CD14-positive monocyte (primary cell): ENCODE measurements around the gene SHISAL1. TPM values are rescaled to one million over a fixed set of nuclear protein-coding genes. Genes with fewer than 3 reads are reported as not detected.

Experiments
- DNase-seq, 3 donors: peaks; one replicate each; pipeline ENCODE4 v3.0.0-alpha.2; 2011 to 2022
- H2AFZ ChIP-seq: 2 replicates; pipeline ENCODE4 v1.6.0; 2012; ENCODE audit warnings: mild to moderate bottlenecking, low read depth, low read length, inconsistent platforms; ENCODE audit not compliant: insufficient read depth, poor library complexity, severe bottlenecking
- H3K27ac ChIP-seq, 2 donors: 1 replicate in 1 of 2; 2 replicates in 1 of 2; pipeline ENCODE4 v1.5.1; 2012 to 2013; ENCODE audit warnings: low read length in 2 of 2, control low read depth in 1 of 2, inconsistent platforms in 1 of 2, low read depth in 1 of 2, mild to moderate bottlenecking in 1 of 2
- H3K27me3 ChIP-seq, 2 donors: one replicate each; pipeline versions ENCODE4 v1.6.0 to v1.6.1; 2011 to 2013; ENCODE audit warnings: low read length in 2 of 2; ENCODE audit not compliant: control insufficient read depth in 2 of 2, insufficient read depth in 2 of 2
- H3K36me3 ChIP-seq, 2 donors: replicated peaks in 1 of 2; 1 replicate in 1 of 2; 2 replicates in 1 of 2; pipeline versions ENCODE4 v1.5.1 to v1.6.1; 2012 to 2013; ENCODE audit warnings: low read length in 2 of 2, control low read depth in 1 of 2, inconsistent platforms in 1 of 2, mild to moderate bottlenecking in 1 of 2; ENCODE audit not compliant: insufficient read depth in 2 of 2, control insufficient read depth in 1 of 2
- H3K4me1 ChIP-seq, 2 donors: 1 replicate in 1 of 2; 2 replicates in 1 of 2; pipeline versions ENCODE4 v1.5.1 to v1.6.1; 2012 to 2013; ENCODE audit warnings: low read length in 2 of 2, control low read depth in 1 of 2, inconsistent platforms in 1 of 2, mild to moderate bottlenecking in 1 of 2, moderate library complexity in 1 of 2; ENCODE audit not compliant: insufficient read depth in 2 of 2, control insufficient read depth in 1 of 2
- H3K4me2 ChIP-seq: replicated peaks from 2 replicates; pipeline ENCODE3; 2012; ENCODE audit warnings: low read length, moderate library complexity, mild to moderate bottlenecking; ENCODE audit not compliant: poor library complexity, severe bottlenecking; ENCODE audit errors: extremely low read depth
- H3K4me3 ChIP-seq, 3 experiments: fragments of 200-600 bp in 1 of 3; sonication (generic) in 1 of 3; replicated peaks in 1 of 3; 1 replicate in 2 of 3; 2 replicates in 1 of 3; pipeline ENCODE4 v1.5.1; 2011 to 2013; ENCODE audit warnings: low read length in 3 of 3, mild to moderate bottlenecking in 3 of 3, control low read depth in 2 of 3, low read depth in 2 of 3, inconsistent platforms in 1 of 3, moderate library complexity in 1 of 3
- H3K79me2 ChIP-seq: 2 replicates; pipeline ENCODE4 v1.6.0; 2012; ENCODE audit warnings: mild to moderate bottlenecking, control low read depth, inconsistent platforms, low read length, moderate library complexity; ENCODE audit not compliant: insufficient read depth
- H3K9ac ChIP-seq: 2 replicates; pipeline ENCODE4 v1.6.0; 2017; ENCODE audit warnings: low read length, mild to moderate bottlenecking; ENCODE audit not compliant: insufficient read depth, poor library complexity, severe bottlenecking
- H3K9me3 ChIP-seq, 2 donors: replicated peaks in 1 of 2; 1 replicate in 1 of 2; 2 replicates in 1 of 2; pipeline versions ENCODE4 v1.5.1 to v1.6.1; 2012 to 2013; ENCODE audit warnings: low read length in 2 of 2, control low read depth in 1 of 2; ENCODE audit not compliant: control insufficient read depth in 1 of 2, insufficient read depth in 1 of 2
- H4K20me1 ChIP-seq: 2 replicates; pipeline ENCODE4 v1.6.0; 2012; ENCODE audit warnings: mild to moderate bottlenecking, low read length, control low read depth, moderate library complexity; ENCODE audit not compliant: insufficient read depth
- H3K27ac Mint-ChIP-seq, 7 donors: one replicate each; pipeline ENCODE4 v1.8.0; 2020; ENCODE audit warnings: mild to moderate bottlenecking in 7 of 7, mixed read lengths in 7 of 7, moderate library complexity in 6 of 7, inconsistent platforms in 2 of 7
- H3K27me3 Mint-ChIP-seq, 3 donors: one replicate each; pipeline ENCODE4 v1.8.0; 2021 to 2022; ENCODE audit warnings: low read depth in 3 of 3, mild to moderate bottlenecking in 3 of 3, mixed read lengths in 3 of 3, moderate library complexity in 3 of 3, inconsistent platforms in 1 of 3
- H3K36me3 Mint-ChIP-seq, 2 donors: one replicate each; pipeline ENCODE4 v1.8.0; 2020; ENCODE audit warnings: mixed read lengths in 2 of 2, inconsistent platforms in 1 of 2, mild to moderate bottlenecking in 1 of 2
- H3K4me1 Mint-ChIP-seq: one replicate; pipeline ENCODE4 v1.8.0; 2020; ENCODE audit warnings: mild to moderate bottlenecking, mixed read lengths
- H3K4me3 Mint-ChIP-seq, 2 donors: one replicate each; pipeline ENCODE4 v1.8.0; 2020; ENCODE audit warnings: mild to moderate bottlenecking in 2 of 2, mixed read lengths in 2 of 2, moderate library complexity in 1 of 2
- H3K9me3 Mint-ChIP-seq, 7 donors: one replicate each; pipeline ENCODE4 v1.8.0; 2020 to 2022; ENCODE audit warnings: mixed read lengths in 7 of 7, mild to moderate bottlenecking in 6 of 7, moderate library complexity in 6 of 7, inconsistent platforms in 2 of 7
- CTCF ChIP-seq: fragments of 200-600 bp; IDR thresholded peaks from one replicate; pipeline ENCODE4 v1.8.0; 2022; ENCODE audit warnings: antibody characterized with exemption, mild to moderate bottlenecking
- WGBS: methylation state at CpG from one replicate; pipeline ENCODE4 v1.1.5; 2013; ENCODE audit warnings: missing lambda C conversion rate; ENCODE audit not compliant: insufficient coverage; 5-methylcytosine and 5-hydroxymethylcytosine counted together
- intact Hi-C, 2 donors: fragments of 100-400 bp; cut with micrococcal nuclease; formaldehyde crosslinking; loops; one replicate each; pipeline versions ENCODE4 v1.15.0 to v1.15.1; 2023
- polyA plus RNA-seq, 3 donors: library from polyadenylated mRNA; depleted of rRNA in 1 of 3; unstranded in 2 of 3; stranded (reverse) in 1 of 3; fragments of 300-500 nt in 2 of 3; fragments of >200 nt in 1 of 3; fragmentation: Illumina TruSeq in 2 of 3; gene quantifications; 1 replicate in 2 of 3; 2 replicates in 1 of 3; pipeline ENCODE4 v1.2.3, GENCODE V29; 2012 to 2021

SHISAL1 gene
- polyA plus RNA-seq, 3 donors: not detected

- H3K27ac ChIP-seq: no peak overlapping the region
- no peaks in the 10 kb centered on the region for H3K27me3 ChIP-seq
- no peaks in the 10 kb centered on the region for H3K4me1 Mint-ChIP-seq
- WGBS: 96% methylated on average over 11 of the region's 13 CpGs
- no peak for TF ChIP-seq CTCF
- no peak overlapping the region for H2AFZ ChIP-seq
- DNase-seq: no peak
- intact Hi-C loops: no loop called here
- no peaks in the 10 kb centered on the region for H3K36me3 Mint-ChIP-seq
- peaks cover 10 to 20% (median 14%) of the 10 kb centered on the region in 3 donors for H3K27me3 Mint-ChIP-seq
- H3K9ac ChIP-seq: no peak overlapping the region
- H3K9me3 ChIP-seq: no peaks in the 10 kb centered on the region
- H3K4me2 ChIP-seq: no peak overlapping the region
- H3K4me3 Mint-ChIP-seq: no peak overlapping the region
- no peaks in the 10 kb centered on the region for H4K20me1 ChIP-seq
- no peaks in the 10 kb centered on the region for H3K79me2 ChIP-seq
- no peaks in the 10 kb centered on the region for H3K9me3 Mint-ChIP-seq
- no peaks in the 10 kb centered on the region for H3K4me1 ChIP-seq
- no peak overlapping the region for H3K27ac Mint-ChIP-seq
- H3K36me3 ChIP-seq: no peaks in the 10 kb centered on the region
- no peak overlapping the region for H3K4me3 ChIP-seq
Measured at GRCh38 chr22:44277386-44278135, 35.2 kb downstream of the SHISAL1 start.

GRCh38 chr22:44276706-44277356 is 35.9 kb downstream of the SHISAL1 start:
- Histone ChIP-seq H2AFZ (no peak overlapping the region), H3K4me1 (no peaks in the 10 kb centered on the region), H3K36me3 (no peaks in the 10 kb centered on the region), H3K4me2 (no peak overlapping the region), H3K9ac (no peak overlapping the region), H3K4me3 (no peak overlapping the region), H4K20me1 (no peaks in the 10 kb centered on the region), H3K27me3 (no peaks in the 10 kb centered on the region), H3K9me3 (no peaks in the 10 kb centered on the region), H3K27ac (no peak overlapping the region), H3K79me2 (no peaks in the 10 kb centered on the region)
- Mint-ChIP-seq H3K4me3 (no peak overlapping the region), H3K36me3 (no peaks in the 10 kb centered on the region), H3K27ac (no peak overlapping the region), H3K27me3 (peaks cover 10 to 20% (median 14%) of the 10 kb centered on the region in 3 donors), H3K9me3 (no peaks in the 10 kb centered on the region), H3K4me1 (no peaks in the 10 kb centered on the region)
- WGBS: 73% methylated on average over 10 of the region's 18 CpGs
- TF ChIP-seq CTCF: no peak
- DNase-seq: no peak
- intact Hi-C loops: no loop called here
